HEK293 (cell line): ENCODE measurements around the gene MCM6.

ENCODE experiments used
- ZFP37 ChIP-seq: fragments of 450-650 bp; formaldehyde crosslinking; IDR thresholded peaks from 2 replicates; pipeline ENCODE4 v1.5.1; 2016; ENCODE audit warnings: missing biosample characterization, missing genetic modification characterization
- ZFP41 ChIP-seq: fragments of 450-650 bp; formaldehyde crosslinking; IDR thresholded peaks from 2 replicates; pipeline ENCODE4 v1.5.1; 2016; ENCODE audit warnings: missing biosample characterization, missing genetic modification characterization, borderline replicate concordance
- ZNF184 ChIP-seq: fragments of 450-650 bp; IDR thresholded peaks from 2 replicates; pipeline ENCODE4 v1.5.1; 2018; ENCODE audit warnings: missing biosample characterization, mild to moderate bottlenecking, missing genetic modification characterization
- ZNF416 ChIP-seq: fragments of 450-650 bp; formaldehyde crosslinking; IDR thresholded peaks from 2 replicates; pipeline ENCODE4 v1.5.1; 2016; ENCODE audit warnings: missing biosample characterization, missing genetic modification characterization
- ZNF785 ChIP-seq: fragments of 450-650 bp; formaldehyde crosslinking; IDR thresholded peaks from 2 replicates; pipeline ENCODE4 v1.5.1; 2016; ENCODE audit warnings: missing biosample characterization, missing genetic modification characterization
- TF ChIP-seq, protein P1 (sequence below): fragments of 450-650 bp; formaldehyde crosslinking; IDR thresholded peaks from 2 replicates; pipeline ENCODE4 v1.5.1; 2016; ENCODE audit warnings: missing biosample characterization, missing genetic modification characterization
- TF ChIP-seq, protein P2 (sequence below): fragments of 450-650 bp; formaldehyde crosslinking; IDR thresholded peaks from 2 replicates; pipeline ENCODE4 v1.5.1; 2016; ENCODE audit warnings: missing biosample characterization, missing genetic modification characterization

DNA sequence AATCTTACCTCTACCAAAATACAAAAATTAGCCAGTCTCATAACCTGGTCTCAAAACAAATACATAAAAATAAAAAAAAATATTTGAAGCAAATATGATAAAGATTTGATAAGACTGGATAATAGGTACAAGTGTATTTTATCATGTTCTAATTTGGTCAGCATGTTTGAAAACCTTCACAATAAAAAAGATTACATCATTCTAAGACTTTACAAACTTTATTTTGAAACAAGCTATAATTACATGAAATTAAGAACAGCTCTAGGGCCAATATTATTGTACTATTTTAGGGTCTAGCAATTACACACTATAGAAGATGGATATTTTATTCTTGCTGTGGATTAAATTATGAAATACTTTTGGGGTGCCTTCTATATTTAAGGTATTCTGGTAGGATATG, 29.4 kb upstream of the MCM6 start:
- TF ChIP-seq, protein P1, sequence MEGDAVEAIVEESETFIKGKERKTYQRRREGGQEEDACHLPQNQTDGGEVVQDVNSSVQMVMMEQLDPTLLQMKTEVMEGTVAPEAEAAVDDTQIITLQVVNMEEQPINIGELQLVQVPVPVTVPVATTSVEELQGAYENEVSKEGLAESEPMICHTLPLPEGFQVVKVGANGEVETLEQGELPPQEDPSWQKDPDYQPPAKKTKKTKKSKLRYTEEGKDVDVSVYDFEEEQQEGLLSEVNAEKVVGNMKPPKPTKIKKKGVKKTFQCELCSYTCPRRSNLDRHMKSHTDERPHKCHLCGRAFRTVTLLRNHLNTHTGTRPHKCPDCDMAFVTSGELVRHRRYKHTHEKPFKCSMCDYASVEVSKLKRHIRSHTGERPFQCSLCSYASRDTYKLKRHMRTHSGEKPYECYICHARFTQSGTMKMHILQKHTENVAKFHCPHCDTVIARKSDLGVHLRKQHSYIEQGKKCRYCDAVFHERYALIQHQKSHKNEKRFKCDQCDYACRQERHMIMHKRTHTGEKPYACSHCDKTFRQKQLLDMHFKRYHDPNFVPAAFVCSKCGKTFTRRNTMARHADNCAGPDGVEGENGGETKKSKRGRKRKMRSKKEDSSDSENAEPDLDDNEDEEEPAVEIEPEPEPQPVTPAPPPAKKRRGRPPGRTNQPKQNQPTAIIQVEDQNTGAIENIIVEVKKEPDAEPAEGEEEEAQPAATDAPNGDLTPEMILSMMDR, result no peak
- TF ChIP-seq ZNF184 (tag by site-specific recombination) (no peak), ZNF416 (tag by site-specific recombination) (no peak), ZNF785 (no peak), ZFP41 (tag by site-specific recombination) (no peak), ZFP37 (tag by site-specific recombination) (no peak)
- TF ChIP-seq, protein P2, sequence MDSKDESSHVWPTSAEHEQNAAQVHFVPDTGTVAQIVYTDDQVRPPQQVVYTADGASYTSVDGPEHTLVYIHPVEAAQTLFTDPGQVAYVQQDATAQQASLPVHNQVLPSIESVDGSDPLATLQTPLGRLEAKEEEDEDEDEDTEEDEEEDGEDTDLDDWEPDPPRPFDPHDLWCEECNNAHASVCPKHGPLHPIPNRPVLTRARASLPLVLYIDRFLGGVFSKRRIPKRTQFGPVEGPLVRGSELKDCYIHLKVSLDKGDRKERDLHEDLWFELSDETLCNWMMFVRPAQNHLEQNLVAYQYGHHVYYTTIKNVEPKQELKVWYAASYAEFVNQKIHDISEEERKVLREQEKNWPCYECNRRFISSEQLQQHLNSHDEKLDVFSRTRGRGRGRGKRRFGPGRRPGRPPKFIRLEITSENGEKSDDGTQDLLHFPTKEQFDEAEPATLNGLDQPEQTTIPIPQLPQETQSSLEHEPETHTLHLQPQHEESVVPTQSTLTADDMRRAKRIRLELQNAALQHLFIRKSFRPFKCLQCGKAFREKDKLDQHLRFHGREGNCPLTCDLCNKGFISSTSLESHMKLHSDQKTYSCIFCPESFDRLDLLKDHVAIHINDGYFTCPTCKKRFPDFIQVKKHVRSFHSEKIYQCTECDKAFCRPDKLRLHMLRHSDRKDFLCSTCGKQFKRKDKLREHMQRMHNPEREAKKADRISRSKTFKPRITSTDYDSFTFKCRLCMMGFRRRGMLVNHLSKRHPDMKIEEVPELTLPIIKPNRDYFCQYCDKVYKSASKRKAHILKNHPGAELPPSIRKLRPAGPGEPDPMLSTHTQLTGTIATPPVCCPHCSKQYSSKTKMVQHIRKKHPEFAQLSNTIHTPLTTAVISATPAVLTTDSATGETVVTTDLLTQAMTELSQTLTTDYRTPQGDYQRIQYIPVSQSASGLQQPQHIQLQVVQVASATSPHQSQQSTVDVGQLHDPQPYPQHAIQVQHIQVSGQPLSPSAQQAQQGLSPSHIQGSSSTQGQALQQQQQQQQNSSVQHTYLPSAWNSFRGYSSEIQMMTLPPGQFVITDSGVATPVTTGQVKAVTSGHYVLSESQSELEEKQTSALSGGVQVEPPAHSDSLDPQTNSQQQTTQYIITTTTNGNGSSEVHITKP (tag by site-specific recombination), result no peak
